HL-60/S4 (cell line): ENCODE results near the gene PCDHB9.
"Not testable (repeated sequence)": the region's sequence is repeated elsewhere in the genome, so short reads cannot be mapped to it uniquely, and the experiment has no call there.

Experiments used
- in situ Hi-C: fragments of 300-500 bp; cut with MboI; formaldehyde crosslinking; loops from 2 replicates; pipeline ENCODE4 v1.14.3; 2022; ENCODE audit warnings: low sequenced_read_pairs

Gene PCDHB9

GRCh38 chr5:141184117-141184855 lies 2.7 kb upstream of the PCDHB9 start:
- in situ Hi-C loops: loop anchor here (25.0 kb wide), 1 partner anchor 378 kb away; no protein-coding TSS in a partner anchor

- in situ Hi-C loops: loop anchor here (25.0 kb wide), 1 partner anchor 374 kb away; no protein-coding TSS in a partner anchor
These were observed 1.7 kb downstream of the PCDHB9 start for GRCh38 chr5:141188682-141189081.

GRCh38 chr5:141189131-141189530 lies 2.2 kb downstream of the PCDHB9 start:
- in situ Hi-C loops: loop anchor here (25.0 kb wide), 1 partner anchor 373 kb away; no protein-coding TSS in a partner anchor

GRCh38 chr5:141192110-141192725 lies 5.3 kb downstream of the PCDHB9 start, which contains the start of gene PCDHB10:
PCDHB10 (plus strand) TSS chr5:141192353; CDS start chr5:141192553, 200 bp downstream.
- in situ Hi-C loops: loop anchor here (25.0 kb wide), 1 partner anchor 370 kb away; no protein-coding TSS in a partner anchor

- in situ Hi-C loops: loop anchor here (25.0 kb wide), 1 partner anchor 368 kb away; no protein-coding TSS in a partner anchor
These were observed 7.4 kb downstream of the PCDHB9 start for GRCh38 chr5:141194332-141194731.

GRCh38 chr5:141196363-141196762 lies 9.4 kb downstream of the PCDHB9 start:
- in situ Hi-C loops: loop anchor here (25.0 kb wide), 1 partner anchor 366 kb away; no protein-coding TSS in a partner anchor

- in situ Hi-C loops: loop anchor here (25.0 kb wide), 1 partner anchor 363 kb away; no protein-coding TSS in a partner anchor
These were observed 12.6 kb downstream of the PCDHB9 start, which contains the start of gene PCDHB11 for GRCh38 chr5:141199359-141200235. PCDHB11 (plus strand) TSS chr5:141199627; CDS start chr5:141199775, 148 bp downstream.

- in situ Hi-C loops: not testable (repeated sequence)
These were observed 14.2 kb downstream of the PCDHB9 start for GRCh38 chr5:141201126-141201525.

- in situ Hi-C loops: not testable (repeated sequence)
These were observed 14.7 kb downstream of the PCDHB9 start for GRCh38 chr5:141201646-141202045.

GRCh38 chr5:141208478-141208877 lies 21.5 kb downstream of the PCDHB9 start, which contains the start of gene PCDHB12:
PCDHB12 (plus strand) TSS chr5:141208719; CDS start chr5:141208908, 189 bp downstream.
- in situ Hi-C loops: no loop called here

- in situ Hi-C loops: not testable (repeated sequence)
These were observed 23.3 kb downstream of the PCDHB9 start for GRCh38 chr5:141210281-141210680.

GRCh38 chr5:141210849-141211248 lies 23.9 kb downstream of the PCDHB9 start:
- in situ Hi-C loops: not testable (repeated sequence)

- in situ Hi-C loops: not testable (repeated sequence)
These were observed 26.8 kb downstream of the PCDHB9 start, which contains the start of gene PCDHB13 for GRCh38 chr5:141213656-141214339. PCDHB13 (plus strand) TSS chr5:141213919; CDS start chr5:141214124, 205 bp downstream.

GRCh38 chr5:141214583-141214982 lies 27.6 kb downstream of the PCDHB9 start:
- in situ Hi-C loops: not testable (repeated sequence)

- in situ Hi-C loops: not testable (repeated sequence)
These were observed 28.5 kb downstream of the PCDHB9 start for GRCh38 chr5:141215504-141215903.

- in situ Hi-C loops: not testable (repeated sequence)
These were observed 29.1 kb downstream of the PCDHB9 start for GRCh38 chr5:141216035-141216434.

- in situ Hi-C loops: no loop called here
These were observed 36.3 kb downstream of the PCDHB9 start, which contains the start of gene PCDHB14 for GRCh38 chr5:141223112-141223783. PCDHB14 (plus strand) TSS chr5:141223343; CDS start chr5:141223506, 163 bp downstream.

- in situ Hi-C loops: not testable (repeated sequence)
These were observed 37.9 kb downstream of the PCDHB9 start for GRCh38 chr5:141224844-141225243.

GRCh38 chr5:141225421-141225820 lies 38.5 kb downstream of the PCDHB9 start:
- in situ Hi-C loops: not testable (repeated sequence)
